ENCODE data around the gene SBNO2.
A peak's percentile ranks its signal among the peaks of the same experiment; 100 is the strongest.

The SBNO2 gene

GRCh38 chr19:1065606-1066109, 108.4 kb downstream of the SBNO2 start:
- no peak overlapping the region for H3K4me3 ChIP-seq (ENCODE audit: low read depth, low read length)
- TF ChIP-seq CTCF (IDR thresholded peaks at IDR 0.05; ENCODE audit: borderline replicate concordance, insufficient read depth, low read depth, low read length), result no peak

DNA sequence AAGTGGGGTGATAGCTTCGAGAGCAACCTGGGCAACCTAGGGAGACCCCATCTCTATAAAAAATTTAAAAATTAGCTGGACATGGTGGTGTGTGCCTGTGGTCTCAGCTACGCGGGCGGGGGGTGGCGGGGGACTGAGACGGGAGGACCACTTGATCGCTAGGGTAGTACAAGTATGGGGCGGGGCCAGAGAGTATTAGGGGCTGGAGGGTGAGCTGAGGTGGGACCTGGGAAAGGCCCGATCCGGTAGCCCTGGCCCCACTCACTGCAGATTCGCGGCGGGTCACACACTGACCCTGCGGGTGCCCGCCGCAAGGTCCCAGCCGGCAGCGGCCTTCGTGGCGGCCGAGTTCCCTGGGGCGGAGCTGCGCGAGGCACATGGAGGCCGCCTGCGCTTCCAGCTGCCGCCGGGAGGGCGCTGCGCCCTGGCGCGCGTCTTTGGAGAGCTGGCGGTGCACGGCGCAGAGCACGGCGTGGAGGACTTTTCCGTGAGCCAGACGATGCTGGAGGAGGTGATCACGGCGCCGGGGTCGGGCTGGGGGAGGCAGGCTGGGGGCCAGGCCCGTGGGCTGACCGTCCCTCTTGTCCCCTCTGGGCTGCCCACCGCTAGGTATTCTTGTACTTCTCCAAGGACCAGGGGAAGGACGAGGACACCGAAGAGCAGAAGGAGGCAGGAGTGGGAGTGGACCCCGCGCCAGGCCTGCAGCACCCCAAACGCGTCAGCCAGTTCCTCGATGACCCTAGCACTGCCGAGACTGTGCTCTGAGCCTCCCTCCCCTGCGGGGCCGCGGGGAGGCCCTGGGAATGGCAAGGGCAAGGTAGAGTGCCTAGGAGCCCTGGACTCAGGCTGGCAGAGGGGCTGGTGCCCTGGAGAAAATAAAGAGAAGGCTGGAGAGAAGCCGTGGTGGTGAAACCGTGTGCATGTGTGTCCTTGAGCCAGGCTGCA, 109.1 kb downstream of the SBNO2 start:
- peak; percentile 95 for TF ChIP-seq CTCF (IDR thresholded peaks at IDR 0.05; ENCODE audit: borderline replicate concordance, insufficient read depth, low read depth, low read length)
- peak overlapping the region; percentile 26 for H3K4me3 ChIP-seq (ENCODE audit: low read depth, low read length)

DNA sequence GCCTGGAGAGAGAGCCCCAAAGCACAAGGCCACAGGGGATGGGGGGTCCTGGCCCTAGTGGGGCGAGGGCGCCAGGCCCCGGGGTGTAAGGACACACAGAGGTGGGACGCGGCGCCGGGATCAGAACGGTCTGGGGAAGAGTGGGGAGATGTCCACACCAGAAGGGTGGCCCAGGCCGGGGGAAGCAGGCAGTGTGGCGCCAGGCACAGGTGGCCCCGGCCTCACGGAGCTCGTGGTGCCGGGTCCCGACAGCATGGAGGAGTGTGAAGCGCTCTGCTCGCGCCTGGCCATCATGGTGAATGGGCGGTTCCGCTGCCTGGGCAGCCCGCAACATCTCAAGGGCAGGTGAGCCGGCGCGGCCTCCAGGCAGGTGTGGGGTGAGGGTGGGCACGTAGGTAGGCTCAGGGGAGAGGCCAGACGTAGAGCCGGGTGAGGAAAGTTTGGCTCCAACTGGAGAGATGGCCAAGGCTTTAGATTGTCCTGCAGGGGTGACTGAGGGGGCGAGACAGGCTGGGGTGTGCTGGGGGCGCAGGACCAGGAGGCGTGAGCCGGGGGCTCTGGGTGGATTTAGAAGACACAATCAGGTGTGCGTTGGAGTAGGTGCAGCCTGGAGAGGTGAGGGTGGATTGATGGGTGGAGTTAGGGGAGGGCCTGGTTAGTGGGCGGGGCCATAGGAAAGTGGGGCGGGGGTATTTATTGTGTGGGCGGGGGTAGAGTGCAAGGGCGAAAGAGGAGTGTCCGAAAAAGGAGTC, 110.0 kb downstream of the SBNO2 start:
- TF ChIP-seq CTCF (IDR thresholded peaks at IDR 0.05; ENCODE audit: borderline replicate concordance, insufficient read depth, low read depth, low read length), result no peak
- H3K4me3 ChIP-seq (ENCODE audit: low read depth, low read length), result no peak overlapping the region

DNA sequence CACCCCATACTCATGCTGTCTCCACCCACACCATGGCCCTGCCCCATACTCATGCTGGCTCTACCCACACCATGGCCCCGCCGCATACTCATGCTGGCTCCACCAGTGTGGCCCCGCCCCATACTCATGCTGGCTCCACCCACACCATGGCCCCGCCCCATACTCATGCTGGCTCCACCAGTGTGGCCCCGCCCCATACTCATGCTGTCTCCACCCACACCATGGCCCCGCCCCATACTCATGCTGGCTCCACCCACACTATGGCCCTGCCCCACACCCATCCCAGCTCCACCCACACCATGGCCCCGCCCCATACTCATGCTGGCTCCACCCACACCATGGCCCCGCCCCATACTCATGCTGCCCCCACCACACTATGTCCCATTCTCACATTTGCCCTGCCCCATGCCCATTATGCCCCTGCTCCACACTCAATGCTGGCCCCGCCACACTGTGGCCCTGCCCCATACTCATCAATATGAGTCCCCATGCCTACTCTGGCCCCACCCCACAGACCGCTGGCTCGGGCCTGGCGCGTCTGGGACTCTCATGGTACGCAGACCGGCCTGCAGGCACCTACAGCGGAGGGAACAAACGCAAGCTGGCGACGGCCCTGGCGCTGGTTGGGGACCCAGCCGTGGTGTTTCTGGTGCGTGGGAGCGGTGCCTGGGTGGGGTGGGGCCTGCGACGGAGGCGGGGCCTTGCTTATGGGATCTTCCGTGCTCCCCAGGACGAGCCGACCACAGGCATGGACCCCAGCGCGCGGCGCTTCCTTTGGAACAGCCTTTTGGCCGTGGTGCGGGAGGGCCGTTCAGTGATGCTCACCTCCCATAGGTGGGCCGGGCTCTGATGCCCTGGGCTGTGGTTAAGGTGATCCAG, 110.8 kb downstream of the SBNO2 start:
- TF ChIP-seq CTCF (IDR thresholded peaks at IDR 0.05; ENCODE audit: borderline replicate concordance, insufficient read depth, low read depth, low read length), result no peak
- H3K4me3 ChIP-seq (ENCODE audit: low read depth, low read length), result no peak overlapping the region

- no peak for TF ChIP-seq CTCF (IDR thresholded peaks at IDR 0.05; ENCODE audit: borderline replicate concordance, insufficient read depth, low read depth, low read length)
- no peak overlapping the region for H3K4me3 ChIP-seq (ENCODE audit: low read depth, low read length)
Measured at GRCh38 chr19:1062387-1063029, 111.6 kb downstream of the SBNO2 start.

DNA sequence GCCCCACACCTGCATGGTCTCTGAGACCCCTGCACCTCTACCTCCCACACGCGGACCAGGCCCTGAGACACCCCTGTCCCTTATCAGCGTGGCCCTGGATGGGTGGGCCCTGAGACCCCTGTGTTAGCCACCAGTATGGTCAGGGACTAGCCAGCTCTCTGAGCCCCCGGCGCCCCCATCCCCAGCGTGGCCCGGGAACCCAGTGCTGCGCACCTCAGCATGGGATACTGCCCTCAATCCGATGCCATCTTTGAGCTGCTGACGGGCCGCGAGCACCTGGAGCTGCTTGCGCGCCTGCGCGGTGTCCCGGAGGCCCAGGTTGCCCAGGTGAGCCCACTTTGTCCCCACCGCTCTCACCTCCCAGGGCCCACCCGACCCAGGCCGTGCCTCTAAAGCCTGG, 112.1 kb downstream of the SBNO2 start:
- no peak for TF ChIP-seq CTCF (IDR thresholded peaks at IDR 0.05; ENCODE audit: borderline replicate concordance, insufficient read depth, low read depth, low read length)
- no peak overlapping the region for H3K4me3 ChIP-seq (ENCODE audit: low read depth, low read length)
